BJ (cell line): ENCODE measurements around the gene ZNF592. TPM values are rescaled to one million over a fixed set of nuclear protein-coding genes. Genes with fewer than 3 reads are reported as not detected.

ENCODE experiments used
- CTCF ChIA-PET: fragments of 350-600 bp; formaldehyde crosslinking; extraction: SDS; loops from one replicate; lab custom pipeline; 2021; ENCODE audit warnings: antibody characterized with exemption, inconsistent platforms; lab: Yijun Ruan, JAX
- POLR2A ChIA-PET: fragments of 300-600 bp; sonication (Branson Sonifier 250); formaldehyde crosslinking; extraction: SDS; loops from one replicate; lab custom pipeline; 2021; ENCODE audit warnings: antibody characterized with exemption; lab: Charles Lee
- DNase-seq: peaks from one replicate; pipeline ENCODE4 v3.0.0-alpha.2; 2011; ENCODE audit warnings: low read depth
- H3K27me3 ChIP-seq: 2 replicates; pipeline ENCODE4 v1.6.0; 2011; ENCODE audit warnings: low read length; ENCODE audit not compliant: control insufficient read depth, insufficient read depth
- H3K36me3 ChIP-seq: 2 replicates; pipeline ENCODE4 v1.5.1; 2011; ENCODE audit warnings: low read length; ENCODE audit not compliant: control insufficient read depth, insufficient read depth
- H3K4me3 ChIP-seq: 2 replicates; pipeline ENCODE4 v1.5.1; 2011; ENCODE audit warnings: low read depth, mild to moderate bottlenecking, control low read depth, low read length
- polyA plus RNA-seq: library from polyadenylated mRNA; depleted of rRNA; stranded (reverse); fragments of >200 nt; gene quantifications from 2 replicates; pipeline ENCODE4 v1.2.3, GENCODE V29; 2011
- TF ChIP-seq, protein P1 (sequence below): IDR thresholded peaks from 2 replicates; pipeline ENCODE4 v1.5.1; 2011; ENCODE audit warnings: low read depth, mild to moderate bottlenecking, control low read depth, inconsistent platforms, low read length, moderate library complexity; ENCODE audit not compliant: insufficient read depth

The ZNF592 gene
- polyA plus RNA-seq, 1 experiment = 11.0 TPM

DNA sequence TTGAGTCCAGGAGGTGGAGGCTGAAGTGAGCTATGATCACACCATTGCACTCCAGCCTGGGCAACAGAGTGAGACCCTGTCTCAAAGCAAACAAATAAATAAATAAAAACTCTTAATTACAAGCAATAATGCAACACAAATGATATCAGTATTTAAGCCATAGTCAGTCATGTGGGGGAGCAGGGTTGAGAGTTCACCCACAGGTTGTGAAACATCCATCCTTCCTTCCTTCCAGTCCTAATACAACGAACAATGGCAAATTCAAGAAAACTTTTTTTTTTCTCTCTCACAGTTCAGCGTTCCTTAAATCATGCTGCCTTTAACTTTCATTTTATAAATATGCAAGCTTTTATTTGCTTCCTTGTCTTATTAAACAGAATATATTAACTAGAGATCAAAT, 24.1 kb downstream of the ZNF592 start:
- peaks cover 10% of the 10 kb centered on the region for H3K36me3 ChIP-seq
- TF ChIP-seq, protein P1, sequence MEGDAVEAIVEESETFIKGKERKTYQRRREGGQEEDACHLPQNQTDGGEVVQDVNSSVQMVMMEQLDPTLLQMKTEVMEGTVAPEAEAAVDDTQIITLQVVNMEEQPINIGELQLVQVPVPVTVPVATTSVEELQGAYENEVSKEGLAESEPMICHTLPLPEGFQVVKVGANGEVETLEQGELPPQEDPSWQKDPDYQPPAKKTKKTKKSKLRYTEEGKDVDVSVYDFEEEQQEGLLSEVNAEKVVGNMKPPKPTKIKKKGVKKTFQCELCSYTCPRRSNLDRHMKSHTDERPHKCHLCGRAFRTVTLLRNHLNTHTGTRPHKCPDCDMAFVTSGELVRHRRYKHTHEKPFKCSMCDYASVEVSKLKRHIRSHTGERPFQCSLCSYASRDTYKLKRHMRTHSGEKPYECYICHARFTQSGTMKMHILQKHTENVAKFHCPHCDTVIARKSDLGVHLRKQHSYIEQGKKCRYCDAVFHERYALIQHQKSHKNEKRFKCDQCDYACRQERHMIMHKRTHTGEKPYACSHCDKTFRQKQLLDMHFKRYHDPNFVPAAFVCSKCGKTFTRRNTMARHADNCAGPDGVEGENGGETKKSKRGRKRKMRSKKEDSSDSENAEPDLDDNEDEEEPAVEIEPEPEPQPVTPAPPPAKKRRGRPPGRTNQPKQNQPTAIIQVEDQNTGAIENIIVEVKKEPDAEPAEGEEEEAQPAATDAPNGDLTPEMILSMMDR = no peak
- DNase-seq = no peak
- no peak overlapping the region for H3K4me3 ChIP-seq
- ChIA-PET CTCF (no interaction called here), POLR2A (no interaction called here)
- H3K27me3 ChIP-seq = no peaks in the 10 kb centered on the region

- ChIA-PET CTCF (interaction anchor here (1.0 kb wide), 1 partner anchor 12 kb away, joined by 5 read pairs; no protein-coding TSS in a partner anchor), POLR2A (no interaction called here)
- H3K36me3 ChIP-seq = peaks cover 8% of the 10 kb centered on the region
- no peaks in the 10 kb centered on the region for H3K27me3 ChIP-seq
- no peak overlapping the region for H3K4me3 ChIP-seq
- TF ChIP-seq, protein P1 = no peak
- no peak for DNase-seq
These were observed 25.3 kb downstream of the ZNF592 start for GRCh38 chr15:84773716-84774115.

- no peaks in the 10 kb centered on the region for H3K27me3 ChIP-seq
- H3K4me3 ChIP-seq = no peak overlapping the region
- peaks cover under 1% of the 10 kb centered on the region; the same call in 1 of the 2 replicates for H3K36me3 ChIP-seq
- no peak for DNase-seq
- ChIA-PET CTCF (interaction anchor here (1.6 kb wide), 1 partner anchor 24 kb away, joined by 4 read pairs; no protein-coding TSS in a partner anchor), POLR2A (no interaction called here)
- TF ChIP-seq, protein P1 = no peak
These were observed 27.6 kb downstream of the ZNF592 start for GRCh38 chr15:84775867-84776449.

DNA sequence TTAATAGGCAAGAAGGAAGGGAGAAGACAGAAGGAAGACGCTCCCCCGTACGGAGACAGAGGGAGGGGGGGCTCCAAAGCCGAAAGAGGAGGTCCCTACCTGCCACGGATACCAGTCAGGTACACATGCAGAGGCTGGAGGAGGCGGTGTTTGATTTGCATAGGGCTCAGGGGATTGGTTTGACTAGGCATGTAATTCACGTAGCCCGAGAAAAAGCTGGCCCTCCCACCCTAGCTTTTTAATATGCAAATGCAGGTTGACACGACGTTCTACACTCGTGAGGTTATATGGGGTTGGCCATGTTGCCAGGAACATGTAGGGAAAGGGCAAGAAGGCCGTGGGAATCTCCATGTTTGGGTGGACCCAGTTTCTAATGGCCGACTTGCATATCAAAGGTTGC, 29.8 kb downstream of the ZNF592 start:
- TF ChIP-seq, protein P1 = no peak
- H3K4me3 ChIP-seq = no peak overlapping the region
- H3K27me3 ChIP-seq = no peaks in the 10 kb centered on the region
- H3K36me3 ChIP-seq = peaks cover 9% of the 10 kb centered on the region
- CTCF ChIA-PET = no interaction called here
- DNase-seq = no peak
- POLR2A ChIA-PET = no interaction called here

DNA sequence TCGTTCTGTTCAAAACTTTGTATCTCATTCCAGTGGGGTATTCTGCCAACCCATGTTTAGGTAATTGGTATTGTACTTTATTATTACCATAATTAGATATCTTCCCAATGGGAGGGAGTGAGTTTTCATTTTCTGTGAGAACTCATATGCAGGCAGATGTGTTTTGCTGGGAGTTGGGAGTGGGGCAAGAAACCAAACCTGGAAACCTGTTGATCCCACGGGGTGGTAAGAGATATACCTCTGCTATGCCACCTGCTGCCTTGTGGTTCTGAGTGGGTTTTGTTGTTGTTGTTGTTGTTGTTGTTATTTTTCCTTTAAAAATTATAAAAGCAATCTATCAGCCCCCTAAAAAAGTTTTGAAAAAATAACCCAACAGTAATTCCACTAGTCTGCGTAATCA, 32.1 kb downstream of the ZNF592 start:
- no peaks in the 10 kb centered on the region for H3K27me3 ChIP-seq
- POLR2A ChIA-PET = no interaction called here
- peaks cover 28% of the 10 kb centered on the region for H3K36me3 ChIP-seq
- TF ChIP-seq, protein P1 = no peak
- CTCF ChIA-PET = no interaction called here
- H3K4me3 ChIP-seq = no peak overlapping the region
- DNase-seq = no peak
